Glomerular endothelial cell (primary cell): ENCODE results near the gene S100Z. TPM values are rescaled to one million over a fixed set of nuclear protein-coding genes. Genes with fewer than 3 reads are reported as not detected.
"Not testable (repeated sequence)": the region's sequence is repeated elsewhere in the genome, so short reads cannot be mapped to it uniquely, and the experiment has no call there.

Experiments used
- DNase-seq: peaks from one replicate; pipeline ENCODE4 v3.0.0-alpha.2; 2011; ENCODE audit warnings: low read depth, low spot score; ENCODE audit errors: extremely low read depth
- total RNA-seq: library from RNA; depleted of rRNA; stranded (reverse); fragments of >200 nt; gene quantifications from 2 replicates; pipeline ENCODE4 v1.2.3, GENCODE V29; 2015

S100Z gene
- total RNA-seq, 1 donor from 2014 or later, result not detected

- peak; percentile 55 for DNase-seq
Observed at GRCh38 chr5:76867827-76868693, 18.2 kb downstream of the S100Z start.

- DNase-seq, result no peak
Observed at GRCh38 chr5:76870046-76870445, 20.2 kb downstream of the S100Z start.

- DNase-seq, result no peak
Observed at GRCh38 chr5:76874088-76874581, 24.3 kb downstream of the S100Z start.

- no peak for DNase-seq
Observed at GRCh38 chr5:76888733-76889300, 39.0 kb downstream of the S100Z start.

- no peak for DNase-seq
Observed at GRCh38 chr5:76893294-76893693, 43.5 kb downstream of the S100Z start.

GRCh38 chr5:76896196-76896595 is 46.4 kb downstream of the S100Z start:
- DNase-seq, result no peak

GRCh38 chr5:76901522-76901921 is 51.7 kb downstream of the S100Z start:
- no peak for DNase-seq

GRCh38 chr5:76908166-76908565 is 58.4 kb downstream of the S100Z start:
- no peak for DNase-seq

- DNase-seq, result not testable (repeated sequence)
Observed at GRCh38 chr5:76910344-76910933, 60.6 kb downstream of the S100Z start.

GRCh38 chr5:76914671-76915070 is 64.9 kb downstream of the S100Z start:
- not testable (repeated sequence) for DNase-seq

GRCh38 chr5:76918539-76918938 is 68.7 kb downstream of the S100Z start:
- DNase-seq, result no peak

GRCh38 chr5:76920491-76920890 is 70.7 kb downstream of the S100Z start:
- DNase-seq, result no peak

- no peak for DNase-seq
Observed at GRCh38 chr5:76926329-76927105, 76.7 kb downstream of the S100Z start.

GRCh38 chr5:76927961-76928360 is 78.1 kb downstream of the S100Z start:
- DNase-seq, result no peak

GRCh38 chr5:76930083-76930482 is 80.3 kb downstream of the S100Z start:
- DNase-seq, result no peak

- no peak for DNase-seq
Observed at GRCh38 chr5:76938177-76938576, 88.4 kb downstream of the S100Z start.

GRCh38 chr5:76941000-76941399 is 91.2 kb downstream of the S100Z start:
- DNase-seq, result no peak

GRCh38 chr5:76941442-76941841 is 91.6 kb downstream of the S100Z start:
- DNase-seq, result no peak

- no peak for DNase-seq
Observed at GRCh38 chr5:76942581-76942980, 92.8 kb downstream of the S100Z start.

- DNase-seq, result no peak
Observed at GRCh38 chr5:76943006-76943405, 93.2 kb downstream of the S100Z start.

GRCh38 chr5:76944638-76945037 is 94.8 kb downstream of the S100Z start:
- no peak for DNase-seq
